GM18511 (cell line): ENCODE results near the gene DLX5.
A peak's percentile ranks its signal among the peaks of the same experiment; 100 is the strongest.

Source experiments
- ATAC-seq: cut with Tn5 transposase; IDR thresholded peaks from one replicate; pipeline ENCODE4 v1.9.1; 2021; ENCODE audit warnings: mild to moderate bottlenecking, moderate library complexity; ENCODE audit not compliant: unreplicated experiment

The DLX5 gene

DNA sequence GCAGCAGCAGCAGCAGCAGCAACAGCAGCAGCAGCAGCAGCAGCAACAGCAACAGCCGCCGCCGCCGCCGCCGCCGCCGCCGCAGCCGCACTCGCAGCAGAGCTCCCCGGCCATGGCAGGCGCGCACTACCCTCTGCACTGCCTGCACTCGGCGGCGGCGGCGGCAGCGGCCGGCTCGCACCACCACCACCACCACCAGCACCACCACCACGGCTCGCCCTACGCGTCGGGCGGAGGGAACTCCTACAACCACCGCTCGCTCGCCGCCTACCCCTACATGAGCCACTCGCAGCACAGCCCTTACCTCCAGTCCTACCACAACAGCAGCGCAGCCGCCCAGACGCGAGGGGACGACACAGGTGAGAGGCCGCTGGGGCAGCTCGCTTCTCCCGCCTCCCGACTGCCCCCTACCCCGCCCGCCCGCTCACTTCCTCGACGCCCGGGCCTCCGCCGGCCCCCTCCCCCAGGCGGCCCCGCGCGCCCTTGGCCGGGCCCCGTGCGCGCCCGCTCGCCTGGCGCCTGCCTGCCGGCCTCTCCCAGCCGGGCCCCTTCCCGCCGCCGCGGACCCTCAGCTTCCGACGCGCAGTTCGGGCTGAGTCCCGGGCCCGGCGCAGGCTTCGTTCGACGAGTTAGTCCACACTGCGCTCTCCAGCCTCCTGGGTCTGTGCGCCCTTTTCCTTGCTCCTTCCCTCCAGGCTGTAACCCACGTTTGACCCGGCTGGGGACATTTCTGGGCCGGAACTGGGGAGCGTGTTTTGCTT lies 18.4 kb downstream of the DLX5 start:
- peak; percentile 77 for ATAC-seq

- peak; percentile 13 for ATAC-seq
Observed at GRCh38 chr7:97005183-97006054, 19.2 kb downstream of the DLX5 start, which contains the start of gene DLX6. TSS of gene DLX6 (plus strand) at chr7:97005553. CDS start at chr7:97005978, 425 bp downstream.

- ATAC-seq = no peak
Observed at GRCh38 chr7:97004247-97005182, 20.1 kb downstream of the DLX5 start.

GRCh38 chr7:97003262-97004246 lies 21.1 kb downstream of the DLX5 start:
- ATAC-seq = no peak

DNA sequence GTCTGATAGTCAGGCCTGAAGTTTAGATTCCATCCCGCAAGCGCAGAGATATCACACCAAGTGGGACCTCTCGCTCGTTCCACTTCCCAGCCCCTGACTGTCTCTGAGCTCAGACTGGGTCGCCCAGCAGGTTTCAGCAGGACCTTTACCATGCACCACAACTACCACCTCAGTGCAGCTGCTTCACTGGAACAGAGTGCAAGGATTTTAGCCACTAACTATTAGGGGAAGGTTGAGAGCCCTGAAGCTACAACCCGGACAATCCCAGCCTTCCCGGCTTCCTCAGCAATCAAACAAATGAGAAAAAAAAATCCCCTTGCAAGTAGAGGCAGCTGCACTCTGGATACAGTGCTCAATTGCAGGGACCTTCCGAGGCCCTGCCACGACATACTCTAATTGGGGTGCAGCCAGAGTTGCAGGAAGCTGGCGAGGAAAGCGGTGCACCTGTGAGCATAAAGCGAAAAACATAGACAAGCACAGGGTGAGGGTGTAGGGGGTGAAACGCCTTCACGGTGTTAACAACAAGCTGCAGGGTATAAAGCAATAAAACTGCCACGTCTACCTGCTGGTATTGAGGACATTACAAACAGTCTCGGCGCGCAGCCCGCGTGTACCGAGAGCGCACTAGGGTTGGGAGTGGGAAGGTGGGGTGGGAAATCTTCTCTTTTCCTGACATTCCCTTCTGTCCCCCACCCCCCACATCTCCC lies 21.9 kb downstream of the DLX5 start:
- no peak for ATAC-seq

- ATAC-seq = no peak
Observed at GRCh38 chr7:97001656-97002554, 22.7 kb downstream of the DLX5 start.

DNA sequence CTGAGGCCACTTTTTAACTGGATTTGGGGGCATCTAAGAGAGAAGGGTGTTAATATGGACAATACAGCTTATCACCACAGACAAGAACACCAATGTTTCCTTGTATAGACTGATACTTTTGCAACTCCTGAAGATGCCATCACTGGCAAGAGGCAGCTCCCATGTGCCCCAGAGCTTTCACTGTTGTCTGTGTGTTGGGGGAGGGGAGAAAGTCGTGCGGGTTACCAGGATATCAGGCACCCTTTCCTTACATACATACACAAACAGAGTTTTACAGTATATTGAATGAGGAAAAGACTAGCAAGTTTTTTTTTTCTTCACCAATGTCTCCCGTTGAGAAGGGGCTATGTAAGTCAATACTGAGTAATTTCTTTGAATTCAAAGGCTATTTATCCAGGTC lies 23.4 kb downstream of the DLX5 start:
- no peak for ATAC-seq

DNA sequence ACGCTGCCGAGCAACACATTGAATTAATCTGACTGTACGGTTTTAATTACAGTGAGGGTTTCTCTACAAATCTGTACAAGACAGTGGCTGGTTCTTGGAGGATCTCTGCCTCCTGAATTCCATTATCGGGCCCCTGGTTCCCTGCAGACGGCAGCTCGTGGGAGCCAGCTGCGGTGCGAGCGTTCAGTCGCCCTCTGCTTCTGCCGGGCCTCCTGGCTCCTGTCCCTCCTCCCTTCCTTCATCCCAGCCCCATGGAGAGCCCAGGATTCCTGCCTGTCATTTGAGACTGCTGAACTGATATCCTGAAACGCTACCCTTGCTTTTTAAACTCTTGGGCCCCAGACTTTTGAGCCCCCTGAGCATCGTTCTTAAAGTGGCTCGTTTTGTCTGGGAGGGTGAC lies 25.9 kb downstream of the DLX5 start:
- ATAC-seq = no peak

DNA sequence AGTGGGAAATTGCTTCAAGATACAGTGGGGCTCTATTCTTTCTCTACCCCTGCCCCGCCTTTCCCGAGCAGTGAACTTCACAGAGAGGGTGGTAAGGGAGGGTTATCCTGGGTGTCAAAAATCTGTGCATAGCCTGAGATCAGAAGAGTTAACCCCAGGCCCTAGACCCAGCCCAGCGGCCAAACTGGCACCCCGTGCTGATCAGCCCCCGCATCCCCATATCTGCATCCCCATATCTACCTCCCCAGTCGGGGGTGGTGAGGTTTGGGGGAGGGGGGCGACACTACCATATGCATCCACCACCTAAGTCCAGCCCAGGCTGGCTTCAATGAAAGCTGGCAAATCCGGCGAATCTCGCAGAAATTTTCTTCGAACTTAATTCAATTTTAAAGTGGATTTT lies 26.3 kb downstream of the DLX5 start:
- ATAC-seq = no peak

DNA sequence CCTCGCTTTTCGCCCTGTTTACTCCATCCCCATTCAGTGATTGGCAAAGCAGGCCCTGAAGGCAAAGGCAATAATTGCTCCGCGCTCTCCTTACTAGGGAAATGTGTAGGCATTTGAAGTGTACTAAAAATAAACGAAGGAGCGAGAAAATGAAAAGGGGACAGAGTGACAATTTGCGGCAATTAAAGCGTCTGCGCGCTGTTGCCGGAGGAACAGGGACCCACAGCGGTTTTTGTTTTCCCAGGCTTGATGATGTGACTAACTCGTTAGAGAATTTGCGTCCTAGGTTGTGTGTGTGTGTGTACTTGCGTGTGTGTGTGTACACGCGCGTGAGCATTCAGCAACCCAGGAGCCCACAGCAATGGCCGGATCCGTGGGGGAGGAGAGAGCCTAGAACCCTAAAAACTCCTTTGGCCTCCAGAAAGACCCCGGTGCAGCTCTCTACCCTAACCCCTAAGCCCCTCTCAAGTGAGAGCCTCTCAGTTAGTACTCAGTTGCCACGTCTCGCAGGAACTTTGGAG lies 27.1 kb downstream of the DLX5 start:
- no peak for ATAC-seq

DNA sequence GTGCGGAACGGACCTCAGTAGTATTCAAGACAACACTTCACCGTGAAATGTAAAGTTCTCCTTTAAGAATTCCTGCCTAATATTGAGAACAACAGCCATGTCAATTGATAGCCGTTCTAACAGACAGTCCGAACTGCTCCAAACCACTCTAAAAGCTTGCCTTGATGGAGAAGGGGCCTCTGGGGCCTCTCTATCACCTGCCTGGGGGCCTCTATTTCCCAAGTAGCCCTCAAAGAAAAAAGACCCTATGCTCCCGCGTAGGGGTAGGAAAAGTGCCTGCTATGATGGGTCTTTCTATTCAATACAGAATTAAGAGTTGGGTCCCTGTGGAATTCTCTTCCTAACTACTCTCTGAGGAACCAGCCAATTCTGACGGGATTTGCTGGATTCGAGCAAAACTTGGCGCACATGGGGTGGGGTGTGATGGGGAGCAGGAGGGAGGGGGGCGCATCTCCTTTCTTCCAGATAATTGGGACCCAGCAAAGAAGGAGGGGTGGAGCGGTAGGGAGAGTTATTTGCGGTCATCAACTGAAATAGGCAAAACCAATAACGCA lies 27.6 kb downstream of the DLX5 start:
- ATAC-seq = no peak

DNA sequence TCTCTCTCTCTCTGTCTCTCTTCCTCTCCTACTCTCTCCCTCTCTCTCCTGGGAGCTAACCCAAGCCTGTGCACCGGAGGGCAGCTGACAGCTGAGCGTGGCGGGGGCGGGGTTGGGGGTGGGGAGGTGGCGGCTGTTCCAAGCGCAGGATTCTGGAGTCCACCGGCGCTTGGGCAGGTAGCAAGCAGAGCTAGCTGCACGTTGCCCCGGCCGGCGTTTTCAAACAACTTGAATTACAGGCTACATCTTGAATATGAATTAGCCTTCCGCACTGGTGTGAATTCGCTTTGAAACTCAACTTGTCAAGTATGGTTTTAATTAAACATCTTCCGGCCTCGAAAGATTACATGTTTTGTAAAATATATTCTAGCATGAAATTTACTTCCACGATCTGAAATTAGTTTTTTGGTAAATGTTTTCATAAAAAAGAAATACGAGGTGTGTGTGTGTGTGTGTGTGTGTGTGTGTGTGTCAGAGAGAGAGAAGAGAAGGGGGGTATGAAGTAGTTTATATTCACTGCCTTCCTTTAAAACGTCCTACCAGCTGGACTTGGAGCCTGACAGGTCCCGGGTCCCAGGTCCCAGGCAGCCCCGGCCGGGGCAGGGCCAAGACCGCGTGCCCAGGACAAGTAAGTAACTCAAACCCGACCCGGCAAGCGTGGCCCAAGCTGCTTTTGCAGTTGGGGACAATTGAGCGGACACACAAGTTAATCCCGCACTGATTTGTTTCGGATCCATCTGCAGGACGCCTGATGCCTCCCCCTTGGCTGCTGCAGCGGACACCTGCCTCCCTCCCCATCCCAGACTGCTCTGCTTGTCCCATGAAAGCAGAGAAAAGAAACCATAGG lies 28.3 kb downstream of the DLX5 start:
- ATAC-seq = no peak

GRCh38 chr7:96995406-96996110 lies 29.1 kb downstream of the DLX5 start:
- ATAC-seq = no peak

DNA sequence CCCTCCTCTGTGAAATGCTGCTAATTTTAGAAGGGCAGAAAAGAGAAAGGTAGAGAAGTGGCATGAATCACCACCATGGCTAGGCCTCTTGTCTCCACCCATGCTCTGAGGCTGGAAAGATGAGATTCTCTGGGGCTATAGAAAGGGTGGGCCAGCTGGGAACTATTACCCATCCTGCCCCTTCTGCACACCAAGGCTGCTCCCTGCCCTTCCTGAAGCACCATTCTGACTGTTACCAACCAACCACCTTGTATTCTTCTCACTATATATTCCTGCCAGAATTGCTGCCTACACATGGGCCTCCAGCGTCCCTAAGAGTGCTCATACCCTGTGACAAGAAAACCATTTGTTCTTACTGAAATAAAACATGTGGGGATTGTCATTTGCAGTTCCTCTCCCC lies 30.7 kb downstream of the DLX5 start:
- ATAC-seq = no peak

DNA sequence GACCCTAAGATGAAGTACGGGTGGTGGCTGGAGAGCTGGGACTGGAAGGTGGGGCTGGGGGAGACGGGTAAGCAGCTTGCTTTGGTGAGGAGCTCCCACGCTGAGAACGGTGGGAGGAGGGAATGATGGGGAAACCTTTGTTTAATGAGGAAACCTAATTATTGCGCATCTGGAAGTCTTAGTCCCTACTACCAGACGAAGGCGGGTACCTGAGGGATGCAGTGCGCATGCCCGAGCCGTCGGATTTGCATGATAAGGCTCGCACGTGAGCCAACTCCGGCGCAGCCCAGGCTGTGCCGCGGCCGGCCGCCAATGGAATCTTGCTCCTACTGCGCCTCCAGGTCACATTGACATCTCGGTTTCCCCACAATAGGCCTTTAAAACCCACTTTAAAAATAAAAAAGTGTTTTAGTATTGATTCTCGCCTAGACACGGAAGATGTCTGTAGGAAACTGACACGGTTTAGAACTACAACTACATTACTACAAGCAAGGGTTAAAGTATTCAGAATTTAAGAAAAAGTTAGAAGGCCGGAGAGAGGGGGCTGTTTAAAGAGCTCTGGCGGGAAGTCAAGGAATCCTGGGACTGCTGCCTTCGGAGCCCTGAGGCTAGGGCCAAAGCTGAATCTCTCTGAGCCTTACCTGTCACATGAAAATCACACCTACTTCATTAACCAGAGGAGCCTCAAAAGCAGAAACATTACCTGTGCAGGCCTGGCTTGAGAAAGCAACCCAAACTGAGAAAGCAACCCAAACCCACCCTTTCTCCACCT lies 31.4 kb downstream of the DLX5 start:
- ATAC-seq = no peak
